B cell (primary cell): ENCODE data around the gene OR6B3.

Experiments used
- EZH2 ChIP-seq: IDR thresholded peaks from 2 replicates; pipeline ENCODE4 v1.6.1; 2012; ENCODE audit warnings: borderline replicate concordance, low read depth, mild to moderate bottlenecking, moderate library complexity, low read length; ENCODE audit not compliant: insufficient read depth, poor library complexity, severe bottlenecking
- TF ChIP-seq, protein P1 (sequence below): fragments of 200-600 bp; IDR thresholded peaks from one replicate; pipeline ENCODE4 v1.8.0; 2022; ENCODE audit warnings: antibody characterized with exemption, mild to moderate bottlenecking

DNA sequence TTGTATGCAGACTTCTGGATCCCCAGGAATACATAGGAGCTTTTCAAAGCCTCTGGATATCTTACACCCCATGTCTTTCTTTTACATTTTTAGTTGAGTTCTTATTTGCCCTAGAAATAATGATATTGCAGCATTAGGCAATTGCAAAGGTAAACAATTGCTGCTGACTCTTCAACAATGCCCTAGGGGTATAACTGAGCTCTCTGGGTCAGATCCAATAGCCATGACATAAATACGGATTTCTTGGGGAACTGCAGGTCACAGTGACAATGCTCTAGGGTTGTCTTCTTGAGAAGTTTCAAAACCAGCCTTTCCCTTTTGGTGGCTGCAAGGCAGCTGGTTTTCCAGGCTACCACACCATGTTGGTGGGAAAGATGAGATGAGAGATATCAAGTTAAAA, 16.5 kb upstream of the OR6B3 start:
- TF ChIP-seq, protein P1, sequence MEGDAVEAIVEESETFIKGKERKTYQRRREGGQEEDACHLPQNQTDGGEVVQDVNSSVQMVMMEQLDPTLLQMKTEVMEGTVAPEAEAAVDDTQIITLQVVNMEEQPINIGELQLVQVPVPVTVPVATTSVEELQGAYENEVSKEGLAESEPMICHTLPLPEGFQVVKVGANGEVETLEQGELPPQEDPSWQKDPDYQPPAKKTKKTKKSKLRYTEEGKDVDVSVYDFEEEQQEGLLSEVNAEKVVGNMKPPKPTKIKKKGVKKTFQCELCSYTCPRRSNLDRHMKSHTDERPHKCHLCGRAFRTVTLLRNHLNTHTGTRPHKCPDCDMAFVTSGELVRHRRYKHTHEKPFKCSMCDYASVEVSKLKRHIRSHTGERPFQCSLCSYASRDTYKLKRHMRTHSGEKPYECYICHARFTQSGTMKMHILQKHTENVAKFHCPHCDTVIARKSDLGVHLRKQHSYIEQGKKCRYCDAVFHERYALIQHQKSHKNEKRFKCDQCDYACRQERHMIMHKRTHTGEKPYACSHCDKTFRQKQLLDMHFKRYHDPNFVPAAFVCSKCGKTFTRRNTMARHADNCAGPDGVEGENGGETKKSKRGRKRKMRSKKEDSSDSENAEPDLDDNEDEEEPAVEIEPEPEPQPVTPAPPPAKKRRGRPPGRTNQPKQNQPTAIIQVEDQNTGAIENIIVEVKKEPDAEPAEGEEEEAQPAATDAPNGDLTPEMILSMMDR = no peak
- TF ChIP-seq EZH2 = no peak
